Adipocyte (in vitro differentiated cells): ENCODE data around the gene HSPA14.
"Not testable (repeated sequence)": the region's sequence is repeated elsewhere in the genome, so short reads cannot be mapped to it uniquely, and the experiment has no call there.

Experiments used
- DNase-seq: peaks from one replicate; pipeline ENCODE4 v3.0.0-alpha.2; 2015; ENCODE audit warnings: low read depth
- H3K27me3 ChIP-seq: replicated peaks from 2 replicates; pipeline ENCODE4 v1.7.0; 2013; ENCODE audit warnings: mild to moderate bottlenecking, low read length, moderate library complexity; ENCODE audit not compliant: control insufficient read depth, insufficient read depth
- H3K36me3 ChIP-seq: 2 replicates; pipeline ENCODE4 v1.7.0; 2013; ENCODE audit warnings: low read length, mild to moderate bottlenecking, moderate library complexity; ENCODE audit not compliant: control insufficient read depth, insufficient read depth, severe bottlenecking
- H3K4me1 ChIP-seq: 2 replicates; pipeline ENCODE4 v1.7.0; 2013; ENCODE audit warnings: mild to moderate bottlenecking, low read length, moderate library complexity; ENCODE audit not compliant: control insufficient read depth, insufficient read depth
- H3K4me3 ChIP-seq: 2 replicates; pipeline ENCODE4 v1.7.0; 2013; ENCODE audit warnings: mild to moderate bottlenecking, low read length, moderate library complexity
- H3K9ac ChIP-seq: 2 replicates; pipeline ENCODE4 v1.7.0; 2013; ENCODE audit warnings: mild to moderate bottlenecking, low read length, moderate library complexity
- H3K9me3 ChIP-seq: 2 replicates; pipeline ENCODE4 v1.7.0; 2013; ENCODE audit warnings: mild to moderate bottlenecking, low read length, moderate library complexity; ENCODE audit not compliant: control insufficient read depth

The HSPA14 gene

GRCh38 chr10:14837757-14838581 lies at the start of gene HSPA14, which contains the start of the genes CDNF and MSANTD7:
Gene HSPA14, plus strand, starts transcription at chr10:14838306. Its CDS starts 97 bp downstream, at chr10:14838403.
Gene CDNF, minus strand, starts transcription at chr10:14838037. Its CDS starts 91 bp downstream, at chr10:14837946.
Gene MSANTD7, plus strand, starts transcription at chr10:14838306. Its CDS starts 3,979 bp downstream, at chr10:14842285.
- Histone ChIP-seq H3K36me3 (peaks cover 31% of the 10 kb centered on the region), H3K27me3 (no peaks in the 10 kb centered on the region), H3K4me1 (peaks cover 13% of the 10 kb centered on the region), H3K9ac (peak within 1 kb of the TSS; percentile 98), H3K4me3 (peak within 1 kb of the TSS; percentile 97), H3K9me3 (no peaks in the 10 kb centered on the region)
- DNase-seq: peak; percentile 100

- Histone ChIP-seq H3K9me3 (peaks cover 6% of the 10 kb centered on the region), H3K4me3 (no peak overlapping the region), H3K9ac (no peak overlapping the region), H3K27me3 (peaks cover 25% of the 10 kb centered on the region), H3K4me1 (no peaks in the 10 kb centered on the region), H3K36me3 (no peaks in the 10 kb centered on the region)
- DNase-seq: peak; percentile 6
Observed at GRCh38 chr10:14798636-14799035, 39.5 kb upstream of the HSPA14 start.

- no peak overlapping the region for H3K9ac ChIP-seq
- H3K27me3 ChIP-seq: peaks cover 25% of the 10 kb centered on the region
- no peak overlapping the region for H3K4me3 ChIP-seq
- H3K9me3 ChIP-seq: peaks cover 6% of the 10 kb centered on the region
- H3K36me3 ChIP-seq: no peaks in the 10 kb centered on the region
- no peaks in the 10 kb centered on the region for H3K4me1 ChIP-seq
- DNase-seq: no peak
Observed at GRCh38 chr10:14800397-14800796, 37.7 kb upstream of the HSPA14 start.

- peaks cover 6% of the 10 kb centered on the region for H3K9me3 ChIP-seq
- no peak overlapping the region for H3K9ac ChIP-seq
- H3K27me3 ChIP-seq: peaks cover 25% of the 10 kb centered on the region
- no peaks in the 10 kb centered on the region for H3K36me3 ChIP-seq
- no peak overlapping the region for H3K4me3 ChIP-seq
- DNase-seq: no peak
- no peaks in the 10 kb centered on the region for H3K4me1 ChIP-seq
Observed at GRCh38 chr10:14801723-14802122, 36.4 kb upstream of the HSPA14 start.

- DNase-seq: no peak
- Histone ChIP-seq H3K9ac (no peak overlapping the region), H3K27me3 (peaks cover 25% of the 10 kb centered on the region), H3K9me3 (peaks cover 6% of the 10 kb centered on the region), H3K4me3 (no peak overlapping the region), H3K36me3 (no peaks in the 10 kb centered on the region), H3K4me1 (no peaks in the 10 kb centered on the region)
Observed at GRCh38 chr10:14803827-14804226, 34.3 kb upstream of the HSPA14 start.

GRCh38 chr10:14806318-14806717 lies 31.8 kb upstream of the HSPA14 start:
- Histone ChIP-seq H3K9ac (no peak overlapping the region), H3K9me3 (peaks cover 6% of the 10 kb centered on the region), H3K4me3 (no peak overlapping the region), H3K4me1 (no peaks in the 10 kb centered on the region), H3K36me3 (no peaks in the 10 kb centered on the region), H3K27me3 (peaks cover 10% of the 10 kb centered on the region)
- DNase-seq: no peak

- H3K36me3 ChIP-seq: no peaks in the 10 kb centered on the region
- no peaks in the 10 kb centered on the region for H3K9me3 ChIP-seq
- no peak for DNase-seq
- no peak overlapping the region for H3K4me3 ChIP-seq
- H3K4me1 ChIP-seq: no peaks in the 10 kb centered on the region
- H3K9ac ChIP-seq: no peak overlapping the region
- no peaks in the 10 kb centered on the region for H3K27me3 ChIP-seq
Observed at GRCh38 chr10:14810969-14811953, 26.8 kb upstream of the HSPA14 start.

- no peak for DNase-seq
- Histone ChIP-seq H3K4me1 (no peaks in the 10 kb centered on the region), H3K36me3 (no peaks in the 10 kb centered on the region), H3K9ac (no peak overlapping the region), H3K9me3 (no peaks in the 10 kb centered on the region), H3K27me3 (no peaks in the 10 kb centered on the region), H3K4me3 (no peak overlapping the region)
Observed at GRCh38 chr10:14812271-14812670, 25.8 kb upstream of the HSPA14 start.

- Histone ChIP-seq H3K9me3 (no peaks in the 10 kb centered on the region), H3K36me3 (no peaks in the 10 kb centered on the region), H3K27me3 (no peaks in the 10 kb centered on the region), H3K9ac (no peak overlapping the region), H3K4me1 (no peaks in the 10 kb centered on the region), H3K4me3 (no peak overlapping the region)
- peak; percentile 5 for DNase-seq
Observed at GRCh38 chr10:14815681-14816080, 22.4 kb upstream of the HSPA14 start.

GRCh38 chr10:14816717-14817116 lies 21.4 kb upstream of the HSPA14 start:
- H3K9ac ChIP-seq, H3K27me3 ChIP-seq, DNase-seq, H3K36me3 ChIP-seq, H3K4me1 ChIP-seq, H3K4me3 ChIP-seq, H3K9me3 ChIP-seq: not testable (repeated sequence)
